Fibroblast of skin of back (primary cell): ENCODE results near the gene C5orf63.
"Not testable (repeated sequence)": the region's sequence is repeated elsewhere in the genome, so short reads cannot be mapped to it uniquely, and the experiment has no call there.

ENCODE experiments used
- DNase-seq: peaks from one replicate; pipeline ENCODE4 v3.0.0-alpha.2; 2013

The C5orf63 gene

GRCh38 chr5:127030259-127031146 is 42.8 kb downstream of the C5orf63 start, which contains the start of gene MARCHF3:
TSS of gene MARCHF3 (minus strand) at chr5:127030558. CDS start at chr5:126918171, 112,387 bp downstream.
- peak; percentile 94 for DNase-seq

- DNase-seq: peak; percentile 46
Measured at GRCh38 chr5:127029581-127030258, 43.6 kb downstream of the C5orf63 start.

- no peak for DNase-seq
Measured at GRCh38 chr5:127028822-127029457, 44.4 kb downstream of the C5orf63 start.

DNA sequence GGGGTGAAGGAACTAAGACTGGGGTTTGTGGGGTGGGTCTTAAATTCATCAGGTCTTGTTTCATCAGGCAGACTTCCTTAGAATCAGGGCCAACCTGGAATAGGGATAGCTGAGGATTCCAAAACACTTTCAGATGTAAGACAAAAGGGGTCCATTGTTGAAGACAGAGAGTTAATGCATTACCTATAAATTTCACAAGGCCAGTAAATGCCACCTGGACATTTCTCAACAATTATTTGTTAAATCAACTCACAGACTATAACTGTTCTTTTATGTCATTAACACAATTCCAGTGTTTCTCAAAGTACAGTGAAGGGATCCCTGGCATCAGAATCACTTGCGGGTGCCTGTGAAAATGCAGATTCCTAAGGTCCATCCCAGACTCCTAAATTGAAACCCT is 45.8 kb downstream of the C5orf63 start:
- no peak for DNase-seq

DNA sequence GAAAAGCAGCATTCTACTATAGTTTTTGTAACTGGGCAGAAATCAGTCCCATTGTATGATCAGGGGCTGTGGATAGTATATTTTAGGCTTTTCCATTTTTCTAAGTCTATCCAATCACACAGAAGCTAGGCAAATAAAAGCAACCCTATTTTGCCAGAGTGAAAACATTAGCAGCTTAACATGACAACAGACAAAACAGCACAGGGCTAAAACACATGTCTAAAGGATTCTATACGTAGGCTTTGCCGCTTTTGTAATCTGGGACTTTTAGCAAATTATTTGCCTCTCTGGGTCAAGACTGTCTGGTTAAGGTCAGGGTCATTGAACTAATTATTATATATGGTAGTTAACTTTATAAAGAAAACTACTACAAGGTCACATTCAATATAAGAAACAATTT is 47.1 kb downstream of the C5orf63 start:
- DNase-seq: no peak

DNA sequence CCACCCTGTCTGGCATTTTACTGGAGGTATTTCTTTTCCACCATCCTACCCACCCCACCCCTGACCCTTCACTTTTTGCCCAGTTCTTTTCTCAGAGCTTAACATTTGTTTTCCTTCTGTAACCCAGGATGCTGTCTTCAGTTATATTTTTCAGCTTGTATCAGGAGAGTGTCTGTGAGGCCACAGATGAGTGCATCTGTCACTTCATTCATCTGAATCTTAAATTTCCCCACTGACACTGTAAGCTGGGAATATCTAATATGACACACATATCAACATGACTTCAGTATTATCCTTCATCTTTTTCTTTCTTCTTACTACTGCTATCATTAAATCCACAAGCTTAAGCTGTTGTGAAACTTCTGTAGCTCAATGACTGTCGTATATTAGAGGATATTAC is 47.8 kb downstream of the C5orf63 start:
- no peak for DNase-seq

- no peak for DNase-seq
Measured at GRCh38 chr5:127024821-127025220, 48.5 kb downstream of the C5orf63 start.

DNA sequence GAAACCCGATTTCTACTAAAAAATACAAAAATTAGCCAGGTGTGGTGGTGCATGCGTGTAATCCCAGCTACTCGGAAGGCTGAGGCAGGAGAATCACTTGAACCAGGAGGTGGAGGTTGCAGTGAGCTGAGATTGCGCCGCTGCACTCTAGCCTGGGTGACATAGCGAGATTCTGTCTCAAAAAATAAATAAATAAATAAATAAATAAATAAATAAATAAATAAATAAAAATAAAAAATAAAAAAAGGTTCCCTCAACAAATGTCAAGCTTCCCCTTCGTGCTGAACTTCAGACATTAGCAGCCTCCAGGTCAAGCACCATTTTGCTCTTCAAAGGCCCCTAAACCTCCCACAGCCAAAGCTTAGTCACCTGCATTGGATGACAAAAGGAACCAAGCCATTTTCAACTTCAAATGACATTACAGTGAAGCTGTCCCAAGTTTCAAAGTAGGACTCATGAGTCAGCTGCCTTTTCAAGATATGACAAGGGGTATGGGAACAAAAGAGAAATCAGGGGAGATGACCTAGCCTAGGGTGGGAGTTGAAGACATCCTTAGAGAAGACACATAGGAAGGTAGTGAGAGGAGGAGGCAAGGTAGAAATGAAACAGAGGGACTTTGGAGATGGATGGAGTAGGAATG is 49.6 kb downstream of the C5orf63 start:
- DNase-seq: not testable (repeated sequence)

DNA sequence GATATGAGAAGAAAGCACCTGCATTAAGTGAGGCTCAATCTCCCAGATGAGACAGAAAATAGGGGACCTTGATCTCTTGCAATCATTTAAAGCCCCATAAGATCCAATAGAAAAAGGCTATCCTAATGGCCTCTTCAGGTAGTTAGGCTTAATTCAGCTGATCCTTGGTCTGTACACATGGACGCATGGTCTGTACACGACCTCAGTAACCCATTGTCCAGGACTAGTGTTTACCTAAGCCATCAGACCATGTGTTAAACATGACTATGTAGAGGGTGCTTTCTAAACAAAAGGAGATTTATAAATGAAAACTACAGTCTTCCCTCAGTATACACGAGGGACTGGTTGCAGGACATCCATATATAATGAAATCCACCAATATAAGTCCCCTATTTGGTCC is 50.5 kb downstream of the C5orf63 start:
- DNase-seq: no peak

DNA sequence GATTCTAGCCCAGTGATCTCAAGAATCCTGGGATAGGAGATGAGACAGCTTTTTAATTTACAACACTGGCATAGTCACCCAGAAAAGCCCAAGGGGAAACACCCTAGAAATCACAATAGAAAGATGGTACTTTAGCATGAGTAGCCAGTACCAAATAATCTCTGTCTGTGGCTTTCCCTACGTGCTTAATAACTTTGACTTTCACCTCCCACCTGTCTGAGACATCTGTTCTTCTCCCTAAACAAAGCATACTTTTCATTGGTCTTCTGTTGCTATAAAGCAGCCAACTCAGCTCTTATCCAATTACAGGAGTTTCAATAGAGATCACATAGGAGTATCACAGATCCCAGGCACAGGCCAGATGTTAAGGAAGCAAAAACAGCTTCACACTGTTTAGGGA is 53.4 kb downstream of the C5orf63 start:
- no peak for DNase-seq

- DNase-seq: not testable (repeated sequence)
Measured at GRCh38 chr5:127016722-127017121, 56.6 kb downstream of the C5orf63 start.

DNA sequence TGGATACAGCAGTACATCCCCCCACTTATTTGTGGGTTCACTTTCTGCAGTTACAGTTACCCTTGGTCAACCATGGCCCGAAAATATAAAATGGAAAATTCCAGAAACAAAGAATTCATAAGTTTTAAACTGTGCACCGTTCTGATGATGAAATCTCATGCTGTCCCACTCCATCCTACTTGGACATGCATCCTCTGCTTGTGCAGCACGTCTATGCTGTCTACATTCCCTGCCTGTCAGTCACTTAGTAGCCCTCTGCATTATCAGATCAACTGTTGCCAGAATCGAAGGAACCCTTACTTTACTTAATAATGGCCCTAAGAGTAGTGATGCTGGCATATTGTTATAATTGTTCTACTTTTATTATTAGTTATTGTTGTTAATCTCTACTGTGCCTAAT is 57.6 kb downstream of the C5orf63 start:
- DNase-seq: no peak

DNA sequence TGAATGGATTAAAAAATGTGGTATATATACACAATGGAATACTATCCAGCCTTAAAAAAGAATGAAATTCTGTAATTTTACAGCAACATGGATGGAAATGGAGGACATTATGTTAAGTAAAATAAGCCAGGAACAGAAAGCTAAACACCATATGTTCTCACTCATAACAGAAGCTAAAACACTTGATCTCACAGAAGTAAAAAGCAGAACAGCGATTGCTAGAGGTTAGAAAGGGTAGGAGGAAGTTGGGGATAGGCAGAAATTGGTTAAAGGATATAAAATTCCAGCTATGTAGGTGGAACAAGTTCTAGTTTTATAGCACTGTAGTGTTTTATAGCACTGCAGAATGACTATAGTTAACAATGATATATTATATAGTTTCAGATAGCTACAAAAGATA is 58.7 kb downstream of the C5orf63 start:
- no peak for DNase-seq

DNA sequence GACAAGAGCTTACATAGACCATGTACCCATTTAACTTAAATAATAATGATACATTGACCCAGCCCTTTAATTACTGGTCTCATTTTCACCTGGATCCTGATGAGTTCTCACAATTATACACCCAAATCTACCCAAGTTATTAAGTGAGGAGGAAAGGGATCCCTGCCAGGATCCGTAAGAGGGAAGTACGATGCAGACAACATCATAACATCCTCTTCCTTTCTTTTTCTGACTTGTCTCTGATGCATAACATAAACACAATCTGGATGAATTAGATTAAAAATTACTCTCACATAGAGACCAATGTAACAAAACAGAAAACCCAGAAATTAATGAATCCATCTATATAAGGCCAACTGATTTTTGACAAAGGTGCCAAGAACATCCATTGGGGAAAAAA is 59.9 kb downstream of the C5orf63 start:
- no peak for DNase-seq

DNA sequence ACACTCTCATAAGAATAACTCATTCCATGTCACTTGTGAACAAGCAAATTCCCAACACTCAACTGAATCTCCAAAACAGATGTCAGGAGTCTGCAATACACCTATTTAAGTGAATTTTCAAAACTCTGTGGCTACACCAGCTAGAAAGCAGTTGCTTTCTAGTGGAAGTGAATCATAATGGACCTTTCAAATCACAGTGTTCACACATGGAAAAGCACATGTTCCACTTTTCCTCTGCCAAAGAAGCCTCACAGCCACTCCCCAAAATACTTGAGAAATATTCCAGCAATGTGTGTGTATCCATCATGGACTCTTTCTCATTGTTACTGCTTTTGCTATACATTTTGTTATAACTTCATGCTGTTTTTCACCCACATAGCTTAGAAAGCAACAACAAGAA is 60.4 kb downstream of the C5orf63 start:
- DNase-seq: peak; percentile 39

- DNase-seq: peak; percentile 15
Measured at GRCh38 chr5:127011961-127012644, 61.2 kb downstream of the C5orf63 start.

- DNase-seq: peak; percentile 44
Measured at GRCh38 chr5:127011153-127011552, 62.1 kb downstream of the C5orf63 start.

- no peak for DNase-seq
Measured at GRCh38 chr5:127010362-127010761, 62.9 kb downstream of the C5orf63 start.

DNA sequence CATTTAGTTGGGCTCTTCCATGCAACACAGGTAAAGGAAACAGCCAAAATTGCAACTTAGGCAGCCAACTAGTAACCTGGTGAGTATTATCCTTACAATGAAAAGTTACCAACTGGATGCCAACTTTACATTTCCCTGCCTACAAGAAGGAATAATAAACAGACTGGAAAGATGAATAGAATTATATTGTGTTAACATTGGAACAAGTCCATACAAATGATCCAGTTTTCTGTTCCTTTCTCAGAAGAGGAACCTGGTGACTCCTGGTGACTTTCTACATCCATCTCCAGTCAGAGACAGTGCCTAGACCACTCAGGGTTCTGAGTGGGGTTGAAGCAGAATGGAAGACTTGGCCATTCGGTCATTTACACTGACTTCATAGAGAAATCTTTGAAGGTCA is 63.5 kb downstream of the C5orf63 start:
- no peak for DNase-seq

GRCh38 chr5:127008300-127008975 is 64.9 kb downstream of the C5orf63 start:
- no peak for DNase-seq

- no peak for DNase-seq
Measured at GRCh38 chr5:127007522-127007921, 65.8 kb downstream of the C5orf63 start.

GRCh38 chr5:127006744-127007143 is 66.6 kb downstream of the C5orf63 start:
- DNase-seq: no peak
